H1 (cell line): Measurements from ENCODE around the gene CAMTA1. TPM values are rescaled to one million over a fixed set of nuclear protein-coding genes. Genes with fewer than 3 reads are reported as not detected.

Experiments
- HDAC2 ChIP-seq, 2 experiments: fragments of 300-600 bp in 1 of 2; sonication (generic) in 1 of 2; IDR thresholded peaks; 2 replicates each; pipeline ENCODE4 v1.6.1; 2011 to 2012; ENCODE audit warnings: low read depth in 2 of 2, low read length in 2 of 2, mild to moderate bottlenecking in 2 of 2, moderate library complexity in 2 of 2, borderline replicate concordance in 1 of 2, inconsistent platforms in 1 of 2
- RXRA ChIP-seq: IDR thresholded peaks from 2 replicates; pipeline ENCODE4 v1.6.1; 2011; ENCODE audit warnings: low read depth, mild to moderate bottlenecking, low read length, moderate library complexity; ENCODE audit not compliant: insufficient read depth
- TCF12 ChIP-seq: IDR thresholded peaks from 2 replicates; pipeline ENCODE4 v1.6.1; 2011; ENCODE audit warnings: low read depth, mild to moderate bottlenecking, low read length
- polyA plus RNA-seq, 7 experiments: library from polyadenylated mRNA; depleted of rRNA in 3 of 7; stranded (reverse) in 5 of 7; unstranded in 2 of 7; fragments of >200 nt in 5 of 7; fragments of 200-250 nt in 2 of 7; gene quantifications; 1 replicate in 5 of 7; 2 replicates in 1 of 7; 4 replicates in 1 of 7; pipeline versions ENCODE4 v1.2.1 to v1.2.3, GENCODE V29; 2011 to 2013; ENCODE audit warnings: missing spikeins in 2 of 7, mixed read lengths in 2 of 7
- total RNA-seq: library from RNA; stranded (reverse); fragmentation: NEBNext Ultra II Directional; extraction: Animal tissue kit (Norgen Biotek cat#: 25700); gene quantifications from 2 replicates; pipeline ENCODE4 v1.2.1, GENCODE V29; 2021

The CAMTA1 gene
- total and polyA plus RNA-seq, 2 of the 8 experiments (the other 6 are each of a cell fraction or from before 2014, with no cell fraction given): 65.0 to 119 TPM

DNA sequence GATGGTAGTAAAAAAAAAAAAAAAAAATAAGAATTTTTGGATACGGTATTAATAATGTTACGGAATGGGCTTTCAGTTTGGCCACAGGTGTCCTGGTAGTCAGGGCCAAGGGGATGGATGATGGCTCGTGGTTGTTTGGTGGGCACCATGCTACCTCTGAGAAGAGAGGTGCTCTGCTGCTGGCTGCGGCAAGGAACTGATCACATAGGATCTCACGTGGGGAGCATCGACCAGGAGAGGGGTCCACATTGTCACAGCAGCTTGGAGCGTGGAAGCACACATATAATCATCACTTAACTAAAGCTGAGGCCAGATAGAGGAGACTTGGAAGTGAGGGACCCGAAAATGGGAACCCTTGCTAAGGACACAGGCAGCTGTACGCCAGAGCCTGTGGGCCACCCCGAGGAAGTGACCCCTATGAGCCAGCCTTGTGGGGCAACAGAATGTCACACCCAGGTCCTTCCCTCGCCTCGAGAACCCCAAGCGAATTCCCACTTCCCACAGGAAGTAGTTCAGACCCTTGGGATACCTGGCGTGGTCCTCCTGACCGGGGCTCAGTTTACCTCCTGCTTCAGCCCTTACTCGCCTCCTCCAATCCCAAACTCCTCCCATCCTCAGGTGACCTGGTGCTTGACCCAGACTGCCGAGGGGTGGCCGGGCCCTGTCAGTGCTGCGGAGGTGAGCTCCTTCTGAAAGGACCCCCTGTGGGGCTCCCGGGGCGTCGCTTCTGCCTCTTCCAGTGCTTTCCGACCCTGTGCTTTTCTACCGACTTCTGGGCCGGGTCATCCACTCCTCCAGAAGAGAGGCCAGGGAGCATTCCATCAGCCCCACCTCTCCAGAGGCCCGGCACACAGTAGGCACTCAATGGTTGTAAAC, 222.0 kb downstream of the CAMTA1 start (continued):
- TF ChIP-seq HDAC2 (IDR thresholded peaks at IDR 0.05; ENCODE audit: borderline replicate concordance in 1 of 2, low read depth in 2 of 2, low read length in 2 of 2) (no peak), RXRA (no peak), TCF12 (no peak)
